Heart left ventricle (tissue), 13 donors: ENCODE data around the gene CLDN11.

ENCODE experiments used
- CTCF ChIP-seq, 12 donors: fragments of 200-600 bp; sonication (generic) in 4 of 12; IDR thresholded peaks; one replicate each; pipeline versions ENCODE4 v1.5.0 to v1.8.0; 2018 to 2022; ENCODE audit warnings: antibody characterized with exemption in 12 of 12, mild to moderate bottlenecking in 5 of 12
- POLR2A ChIP-seq, 2 donors: fragments of 450-650 bp; IDR thresholded peaks; one replicate each; pipeline ENCODE4 v1.6.1; 2017; ENCODE audit warnings: antibody characterized with exemption in 2 of 2, mild to moderate bottlenecking in 2 of 2, moderate library complexity in 2 of 2
- donor health status: ischemic (EF 13 %, LVEDD 7.1; RV severe dilation, severe dysfunction).
- donor health status: DM: no; HTN: yes; CAD: no.
- donor health status: DM: no; HTN: no; CAD: no.
- donor health status: ischemic (EF 25% LVEDD 6.9; RV normal size, moderate dysfunction).
- donor health status: ischemic (EF 25% LVEDD 5.7; RV mildly dilated, moderate dysfunction).
- donor health status: ischemic (EF 35%, LVEDD 5.7; RV mildly dilated, moderate dysfunction).
- donor health status: nonischemic (EF 11% LVEDD 7.7; RV severe dilation, severe dysfunction).
- donor health status: DM: yes; HTN: yes; CAD: no.
- donor health status: PGD.
- donor health status: ischemic (EF 29% LVEDD 5.4; RV normal size, mild dysfunction).
- donor health status: nonischemic (EF 23%, LVEDD 6.1; RV moderate dilation, normal function).

- no peak for TF ChIP-seq CTCF (IDR thresholded peaks at IDR 0.05)
- TF ChIP-seq POLR2A (IDR thresholded peaks at IDR 0.05): no peak
Measured at GRCh38 chr3:170448584-170448983, 29.9 kb downstream of the CLDN11 start.
